H9 (cell line): ENCODE data around the gene PHLDA3. TPM values are rescaled to one million over a fixed set of nuclear protein-coding genes. Genes with fewer than 3 reads are reported as not detected.

Experiments used
- DNase-seq: peaks from one replicate; pipeline ENCODE4 v3.0.0-alpha.2; 2017
- H2AFZ ChIP-seq: one replicate; pipeline ENCODE4 v1.6.1; 2013; ENCODE audit warnings: mild to moderate bottlenecking, low read length, control low read depth, moderate library complexity
- H2AK5ac ChIP-seq: 2 replicates; pipeline ENCODE4 v1.6.1; 2013; ENCODE audit warnings: low read length, control low read depth, mixed read lengths; ENCODE audit not compliant: insufficient read length
- H2BK120ac ChIP-seq: one replicate; pipeline ENCODE4 v1.6.1; 2013; ENCODE audit warnings: low read depth, mild to moderate bottlenecking, low read length, control low read depth, inconsistent platforms; ENCODE audit not compliant: poor library complexity, severe bottlenecking
- H2BK12ac ChIP-seq: 2 replicates; pipeline ENCODE4 v1.6.1; 2013; ENCODE audit warnings: low read length, control low read depth, mixed read lengths, low read depth; ENCODE audit not compliant: insufficient read length
- H2BK15ac ChIP-seq: 2 replicates; pipeline ENCODE4 v1.6.1; 2013; ENCODE audit warnings: low read depth, low read length, control low read depth
- H2BK20ac ChIP-seq: one replicate; pipeline ENCODE4 v1.6.1; 2013; ENCODE audit warnings: low read depth, mild to moderate bottlenecking, low read length, control low read depth, inconsistent platforms; ENCODE audit not compliant: poor library complexity, severe bottlenecking
- H2BK5ac ChIP-seq: 2 replicates; pipeline ENCODE4 v1.6.1; 2013; ENCODE audit warnings: low read length, control low read depth, mixed read lengths; ENCODE audit not compliant: insufficient read length
- H3K14ac ChIP-seq: 2 replicates; pipeline ENCODE4 v1.6.1; 2013; ENCODE audit warnings: low read length, control low read depth; ENCODE audit not compliant: insufficient read depth
- H3K18ac ChIP-seq: 2 replicates; pipeline ENCODE4 v1.6.1; 2013; ENCODE audit warnings: low read depth, mild to moderate bottlenecking, mixed read lengths, low read length, control low read depth; ENCODE audit not compliant: insufficient read length
- H3K23ac ChIP-seq: 2 replicates; pipeline ENCODE4 v1.6.1; 2013; ENCODE audit warnings: low read length, control low read depth, mixed read lengths, low read depth; ENCODE audit not compliant: insufficient read length
- H3K23me2 ChIP-seq: 2 replicates; pipeline ENCODE4 v1.6.1; 2013; ENCODE audit warnings: low read depth, mild to moderate bottlenecking, mixed read lengths, low read length, control low read depth; ENCODE audit not compliant: insufficient read length, poor library complexity, severe bottlenecking
- H3K27ac ChIP-seq: 2 replicates; pipeline ENCODE4 v1.5.1; 2013; ENCODE audit warnings: low read length, control low read depth, mixed read lengths, low read depth; ENCODE audit not compliant: insufficient read length
- H3K27me3 ChIP-seq: 2 replicates; pipeline ENCODE4 v1.6.1; 2013; ENCODE audit warnings: low read length, control low read depth, inconsistent platforms; ENCODE audit not compliant: insufficient read depth
- H3K4ac ChIP-seq: 2 replicates; pipeline ENCODE4 v1.6.1; 2013; ENCODE audit warnings: low read depth, mild to moderate bottlenecking, control low read depth, inconsistent platforms, low read length, moderate library complexity
- H3K4me1 ChIP-seq: 2 replicates; pipeline ENCODE4 v1.6.1; 2013; ENCODE audit warnings: low read length, control low read depth, inconsistent platforms; ENCODE audit not compliant: insufficient read depth
- H3K4me2 ChIP-seq: 2 replicates; pipeline ENCODE4 v1.6.1; 2013; ENCODE audit warnings: low read length, control low read depth, mixed read lengths; ENCODE audit not compliant: insufficient read length, insufficient read depth
- H3K56ac ChIP-seq: 2 replicates; pipeline ENCODE4 v1.6.1; 2013; ENCODE audit warnings: low read depth, mild to moderate bottlenecking, mixed read lengths, low read length, control low read depth; ENCODE audit not compliant: insufficient read length
- H3K79me1 ChIP-seq: 2 replicates; pipeline ENCODE4 v1.6.1; 2013; ENCODE audit warnings: low read depth, mild to moderate bottlenecking, moderate library complexity, low read length, control low read depth, inconsistent platforms; ENCODE audit not compliant: insufficient read depth, poor library complexity, severe bottlenecking
- H3K79me2 ChIP-seq: 2 replicates; pipeline ENCODE4 v1.6.1; 2013; ENCODE audit warnings: low read length, control low read depth, inconsistent platforms; ENCODE audit not compliant: insufficient read depth
- H3K9ac ChIP-seq: 2 replicates; pipeline ENCODE4 v1.6.1; 2013; ENCODE audit warnings: low read length, control low read depth, mixed read lengths; ENCODE audit not compliant: insufficient read length; ENCODE audit errors: extremely low read depth
- H3K9me3 ChIP-seq: one replicate; pipeline ENCODE4 v1.6.1; 2013; ENCODE audit warnings: low read depth, low read length, inconsistent platforms; ENCODE audit not compliant: control insufficient read depth
- H3T11ph ChIP-seq: one replicate; pipeline ENCODE4 v1.6.1; 2013; ENCODE audit warnings: mild to moderate bottlenecking, low read length, control low read depth, inconsistent platforms
- H4K20me1 ChIP-seq: one replicate; pipeline ENCODE4 v1.6.1; 2013; ENCODE audit not compliant: control insufficient read depth, insufficient read length, insufficient read depth
- H4K5ac ChIP-seq: 2 replicates; pipeline ENCODE4 v1.6.1; 2013; ENCODE audit warnings: low read depth, mild to moderate bottlenecking, mixed read lengths, low read length, control low read depth; ENCODE audit not compliant: insufficient read length
- H4K8ac ChIP-seq: replicated peaks from 2 replicates; pipeline ENCODE4 v1.6.1; 2013; ENCODE audit warnings: low read length, control low read depth, mixed read lengths, low read depth; ENCODE audit not compliant: insufficient read length
- H4K91ac ChIP-seq: 2 replicates; pipeline ENCODE4 v1.6.1; 2013; ENCODE audit warnings: low read depth, mild to moderate bottlenecking, moderate library complexity, mixed read lengths, low read length, control low read depth; ENCODE audit not compliant: insufficient read length
- H3K27ac Mint-ChIP-seq, 3 experiments: 2 replicates in 2 of 3; 3 replicates in 1 of 3; pipeline ENCODE4 v1.8.0; 2020 to 2021; ENCODE audit warnings: mixed read lengths in 3 of 3, mild to moderate bottlenecking in 1 of 3, moderate library complexity in 1 of 3
- H3K27me3 Mint-ChIP-seq: 2 replicates; pipeline ENCODE4 v1.8.0; 2021; ENCODE audit warnings: low read depth, mild to moderate bottlenecking, moderate library complexity, mixed read lengths
- H3K36me3 Mint-ChIP-seq, 3 experiments: 2 replicates in 2 of 3; 3 replicates in 1 of 3; pipeline ENCODE4 v1.8.0; 2020 to 2021; ENCODE audit warnings: low read depth in 3 of 3, mixed read lengths in 3 of 3; ENCODE audit not compliant: insufficient read depth in 1 of 3
- H3K4me1 Mint-ChIP-seq, 2 experiments: 2 replicates each; pipeline ENCODE4 v1.8.0; 2020; ENCODE audit warnings: mixed read lengths in 2 of 2
- H3K4me3 Mint-ChIP-seq, 2 experiments: 2 replicates in 1 of 2; 3 replicates in 1 of 2; pipeline ENCODE4 v1.8.0; 2020 to 2021; ENCODE audit warnings: mild to moderate bottlenecking in 2 of 2, mixed read lengths in 2 of 2, moderate library complexity in 1 of 2
- H3K9me3 Mint-ChIP-seq, 2 experiments: 2 replicates in 1 of 2; 3 replicates in 1 of 2; pipeline ENCODE4 v1.8.0; 2020; ENCODE audit warnings: mild to moderate bottlenecking in 2 of 2, mixed read lengths in 2 of 2, moderate library complexity in 1 of 2
- WGBS: extraction: QIAGEN DNeasy Blood & Tissue Kit; methylation state at CpG from one replicate; pipeline ENCODE4 v1.1.7; 2013; ENCODE audit warnings: missing lambda C conversion rate, low lambda C conversion rate, mixed read lengths; ENCODE audit not compliant: insufficient read length; ENCODE audit errors: extremely low coverage; 5-methylcytosine and 5-hydroxymethylcytosine counted together
- total RNA-seq: library from RNA; stranded (reverse); gene quantifications from 2 replicates; pipeline ENCODE4 v1.2.1, GENCODE V29; 2021
- TF ChIP-seq, protein P1 (sequence below): fragments of 200-600 bp; sonication (generic); conservative IDR thresholded peaks from 3 replicates; pipeline ENCODE4 v1.8.0; 2021; ENCODE audit warnings: antibody characterized with exemption, mild to moderate bottlenecking

PHLDA3 gene
- total RNA-seq, 1 experiment from 2014 or later, result 53.9 TPM

DNA sequence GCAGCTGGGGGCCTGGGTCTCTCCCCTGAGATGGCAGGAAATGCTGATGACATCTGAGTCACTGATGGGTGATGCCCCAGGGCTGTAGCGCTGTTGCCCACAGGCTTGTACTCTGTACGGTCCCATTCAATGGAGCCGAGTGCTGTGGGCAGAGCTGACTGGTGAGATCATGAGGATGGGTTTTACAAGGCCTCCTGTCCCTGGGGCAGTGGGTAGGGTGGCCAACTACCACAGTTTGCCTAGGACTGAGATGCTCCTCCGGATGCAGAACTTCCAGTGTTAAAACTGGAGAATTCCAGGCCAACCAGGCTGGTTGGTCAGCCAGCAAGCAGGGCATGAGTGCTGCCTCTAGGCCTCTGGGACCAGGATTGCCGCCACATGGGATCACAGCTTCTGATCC lies 9.2 kb downstream of the PHLDA3 start:
- Mint-ChIP-seq H3K27ac (no peak overlapping the region), H3K9me3 (no peaks in the 10 kb centered on the region), H3K4me1 (peaks cover 33 to 38% of the 10 kb centered on the region in 2 experiments), H3K36me3 (peaks cover 0 to 7% (median 5%) of the 10 kb centered on the region in 3 experiments; a peak in 3 of 7 replicates), H3K27me3 (no peaks in the 10 kb centered on the region), H3K4me3 (no peak overlapping the region)
- Histone ChIP-seq H4K20me1 (no peaks in the 10 kb centered on the region), H2BK20ac (no peak overlapping the region), H3K23me2 (no peaks in the 10 kb centered on the region), H3K9me3 (no peaks in the 10 kb centered on the region), H2BK5ac (no peak overlapping the region), H2AK5ac (no peak overlapping the region), H3K18ac (no peak overlapping the region), H2BK120ac (no peak overlapping the region), H2AFZ (no peak overlapping the region), H3K23ac (no peak overlapping the region), H3K4ac (no peak overlapping the region), H3K27me3 (no peaks in the 10 kb centered on the region), H3K4me1 (peaks cover 8% of the 10 kb centered on the region; the same call in 1 of the 2 replicates), H4K91ac (no peak overlapping the region), H4K8ac (no peak overlapping the region), H3K27ac (no peak overlapping the region), H3K4me2 (no peak overlapping the region), H3K56ac (no peak overlapping the region), H3K79me2 (no peaks in the 10 kb centered on the region), H3T11ph (no peak overlapping the region), H2BK12ac (no peak overlapping the region), H3K79me1 (no peaks in the 10 kb centered on the region), H3K9ac (no peak overlapping the region), H4K5ac (no peak overlapping the region), H2BK15ac (no peak overlapping the region), H3K14ac (no peak overlapping the region)
- TF ChIP-seq, protein P1, sequence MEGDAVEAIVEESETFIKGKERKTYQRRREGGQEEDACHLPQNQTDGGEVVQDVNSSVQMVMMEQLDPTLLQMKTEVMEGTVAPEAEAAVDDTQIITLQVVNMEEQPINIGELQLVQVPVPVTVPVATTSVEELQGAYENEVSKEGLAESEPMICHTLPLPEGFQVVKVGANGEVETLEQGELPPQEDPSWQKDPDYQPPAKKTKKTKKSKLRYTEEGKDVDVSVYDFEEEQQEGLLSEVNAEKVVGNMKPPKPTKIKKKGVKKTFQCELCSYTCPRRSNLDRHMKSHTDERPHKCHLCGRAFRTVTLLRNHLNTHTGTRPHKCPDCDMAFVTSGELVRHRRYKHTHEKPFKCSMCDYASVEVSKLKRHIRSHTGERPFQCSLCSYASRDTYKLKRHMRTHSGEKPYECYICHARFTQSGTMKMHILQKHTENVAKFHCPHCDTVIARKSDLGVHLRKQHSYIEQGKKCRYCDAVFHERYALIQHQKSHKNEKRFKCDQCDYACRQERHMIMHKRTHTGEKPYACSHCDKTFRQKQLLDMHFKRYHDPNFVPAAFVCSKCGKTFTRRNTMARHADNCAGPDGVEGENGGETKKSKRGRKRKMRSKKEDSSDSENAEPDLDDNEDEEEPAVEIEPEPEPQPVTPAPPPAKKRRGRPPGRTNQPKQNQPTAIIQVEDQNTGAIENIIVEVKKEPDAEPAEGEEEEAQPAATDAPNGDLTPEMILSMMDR, result no peak
- DNase-seq, result no peak
- WGBS, result no CpG with 5 or more reads among the region's 5 CpGs
